Measurements from ENCODE around the gene MIGA2. TPM values are rescaled to one million over a fixed set of nuclear protein-coding genes. Genes with fewer than 3 reads are reported as not detected.
"Not testable (repeated sequence)": the region's sequence is repeated elsewhere in the genome, so short reads cannot be mapped to it uniquely, and the experiment has no call there.

The MIGA2 gene
- polyA plus RNA-seq, 10 donors: 9.2 to 19.1 (median 12.6) TPM

GRCh38 chr9:129100383-129101169 is 64.2 kb downstream of the MIGA2 start:
- DNase-seq: no peak

GRCh38 chr9:129101279-129101678 is 64.9 kb downstream of the MIGA2 start:
- no peak for DNase-seq

GRCh38 chr9:129102095-129102525 is 65.7 kb downstream of the MIGA2 start:
- no peak for DNase-seq

GRCh38 chr9:129102791-129103594 is 66.6 kb downstream of the MIGA2 start:
- peak; percentile 16 to 32 (median 25) for DNase-seq

GRCh38 chr9:129103595-129103965 is 67.2 kb downstream of the MIGA2 start:
- no peak for DNase-seq

- DNase-seq: no peak
Measured at GRCh38 chr9:129104051-129104450, 67.6 kb downstream of the MIGA2 start.

- DNase-seq: no peak
Measured at GRCh38 chr9:129105857-129106694, 69.7 kb downstream of the MIGA2 start.

GRCh38 chr9:129107651-129108050 is 71.2 kb downstream of the MIGA2 start:
- no peak for DNase-seq

GRCh38 chr9:129108083-129108804 is 71.8 kb downstream of the MIGA2 start:
- DNase-seq: no peak

- peak in 1 of 3 donors; percentile 34 for DNase-seq
Measured at GRCh38 chr9:129108805-129109536, 72.5 kb downstream of the MIGA2 start.

- DNase-seq: peak in 1 of 3 donors; percentile 40
Measured at GRCh38 chr9:129109537-129109903, 73.1 kb downstream of the MIGA2 start.

GRCh38 chr9:129109952-129110739 is 73.7 kb downstream of the MIGA2 start:
- DNase-seq: no peak

GRCh38 chr9:129110740-129111527 is 74.5 kb downstream of the MIGA2 start, which contains the start of the genes CRAT and PTPA:
CRAT (minus strand) TSS chr9:129110793; CDS start chr9:129110509, 284 bp downstream.
PTPA (plus strand) TSS chr9:129111415; CDS start chr9:129111601, 186 bp downstream.
- DNase-seq: peak; percentile 93 to 97 (median 95)

- peak in 2 of 3 donors; percentile 42 to 72 for DNase-seq
Measured at GRCh38 chr9:129111528-129112151, 75.2 kb downstream of the MIGA2 start.

- DNase-seq: not testable (repeated sequence)
Measured at GRCh38 chr9:129112526-129112925, 76.1 kb downstream of the MIGA2 start.

- no peak for DNase-seq
Measured at GRCh38 chr9:129113645-129114304, 77.3 kb downstream of the MIGA2 start.

GRCh38 chr9:129118799-129119198 is 82.4 kb downstream of the MIGA2 start:
- no peak for DNase-seq

GRCh38 chr9:129121483-129121882 is 85.1 kb downstream of the MIGA2 start:
- peak in 2 of 3 donors; percentile 52 to 62 for DNase-seq

Measured in muscle of back (tissue), 11 donors.